Activated CD4-positive, alpha-beta T cell treated with anti-CD3 and anti-CD28 coated beads, Interleukin-2, amount 50 U/mL, for 4 hours (primary cell): ENCODE results near the gene MICALL2.

Source experiments
- DNase-seq, 2 experiments: peaks; one replicate each; pipeline ENCODE4 v3.0.0-alpha.2; 2020

Gene MICALL2

GRCh38 chr7:1411414-1411813 lies 47.9 kb downstream of the MICALL2 start:
- DNase-seq: no peak

- no peak for DNase-seq
Observed at GRCh38 chr7:1410992-1411391, 48.3 kb downstream of the MICALL2 start.

DNA sequence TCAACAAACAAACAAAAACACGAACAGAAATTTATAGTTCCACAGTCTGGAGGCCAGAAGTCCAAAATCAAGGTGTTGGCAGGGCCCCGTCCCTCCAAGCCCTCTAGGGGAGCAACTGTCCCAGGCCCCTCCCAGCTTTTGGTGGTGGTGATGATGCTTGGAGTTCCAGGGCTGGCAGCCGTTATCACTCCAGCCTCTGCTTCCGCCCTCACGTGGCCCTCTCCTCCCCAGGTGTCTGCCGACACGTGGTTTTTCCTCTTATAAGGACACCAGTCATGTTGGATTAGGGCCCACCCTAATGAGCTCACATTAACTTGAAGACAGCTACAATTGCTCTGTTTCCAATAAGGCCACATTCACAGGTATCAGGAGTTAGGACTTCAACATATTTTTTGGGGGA lies 49.7 kb downstream of the MICALL2 start:
- no peak for DNase-seq

DNA sequence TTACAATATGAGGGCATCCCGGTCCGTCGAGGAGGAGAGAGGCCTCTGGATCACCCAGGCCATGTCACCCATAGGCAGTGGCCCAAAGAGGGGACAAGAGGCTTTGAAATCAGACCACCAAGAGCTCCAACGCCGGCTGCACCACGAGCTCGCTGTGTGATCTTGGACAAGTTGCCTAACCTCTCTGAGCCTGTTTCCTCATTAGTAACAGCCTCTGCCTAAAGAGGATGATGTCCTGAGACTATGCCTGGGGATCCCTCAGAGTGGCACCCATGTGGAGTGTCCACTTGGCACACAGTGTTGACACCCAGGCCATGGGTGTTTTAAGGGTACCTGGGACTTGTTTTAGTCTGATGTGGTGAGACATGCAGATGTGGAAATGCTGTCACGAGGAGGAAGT lies 50.8 kb downstream of the MICALL2 start:
- no peak for DNase-seq

DNA sequence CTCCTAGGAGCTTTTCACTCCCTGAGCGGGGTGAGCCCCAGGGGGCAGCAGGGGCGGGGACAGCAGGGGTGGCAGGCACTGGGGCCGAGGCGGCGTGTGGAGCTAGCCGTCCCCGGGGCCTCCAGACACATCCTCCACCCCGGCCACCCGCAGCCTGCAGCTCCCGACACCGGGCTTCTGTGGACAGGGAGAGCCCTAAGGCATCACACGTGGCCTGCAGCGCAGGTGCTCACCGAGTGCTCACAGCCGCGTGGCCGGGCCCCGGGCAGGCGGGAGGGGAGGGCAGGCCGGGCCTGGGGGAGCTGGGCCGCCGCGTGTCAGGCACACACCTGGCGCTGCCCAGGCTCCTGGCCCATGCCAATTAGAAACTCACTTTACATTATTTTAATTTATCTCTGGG lies 51.4 kb downstream of the MICALL2 start:
- no peak for DNase-seq

DNA sequence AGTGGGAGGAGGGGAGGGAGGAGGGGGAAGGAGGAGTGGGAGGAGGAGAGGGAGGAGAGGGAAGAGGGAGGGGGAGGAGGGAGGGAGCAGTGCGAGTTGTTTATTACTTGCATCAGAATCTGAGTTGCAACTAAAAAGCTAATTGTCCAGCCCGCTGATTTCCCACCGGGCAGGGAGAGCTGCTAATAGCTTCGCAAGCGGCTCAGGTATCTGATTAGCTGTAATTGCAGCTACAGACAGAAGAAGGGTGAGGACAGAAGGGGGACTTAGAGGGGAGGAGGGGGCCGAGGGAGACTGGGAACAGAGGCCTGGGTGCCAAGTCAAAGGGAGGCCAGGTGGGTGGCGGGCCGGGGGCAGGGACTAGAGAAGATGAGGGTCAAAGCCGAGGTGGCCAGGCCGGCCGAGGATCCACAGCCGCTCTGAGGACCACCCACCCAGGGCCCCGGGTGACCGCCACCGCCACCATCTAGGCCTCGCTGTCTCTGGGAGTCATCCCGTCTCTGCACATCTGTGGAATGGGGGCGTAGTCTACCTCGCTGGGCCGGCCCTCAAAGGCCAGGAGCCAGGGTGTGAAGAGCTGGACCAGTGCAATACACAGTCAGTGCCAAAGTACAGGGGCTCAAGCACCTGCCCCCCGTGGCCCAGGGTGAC lies 54.2 kb downstream of the MICALL2 start:
- DNase-seq: no peak

GRCh38 chr7:1404460-1404809 lies 54.8 kb downstream of the MICALL2 start:
- DNase-seq: no peak

DNA sequence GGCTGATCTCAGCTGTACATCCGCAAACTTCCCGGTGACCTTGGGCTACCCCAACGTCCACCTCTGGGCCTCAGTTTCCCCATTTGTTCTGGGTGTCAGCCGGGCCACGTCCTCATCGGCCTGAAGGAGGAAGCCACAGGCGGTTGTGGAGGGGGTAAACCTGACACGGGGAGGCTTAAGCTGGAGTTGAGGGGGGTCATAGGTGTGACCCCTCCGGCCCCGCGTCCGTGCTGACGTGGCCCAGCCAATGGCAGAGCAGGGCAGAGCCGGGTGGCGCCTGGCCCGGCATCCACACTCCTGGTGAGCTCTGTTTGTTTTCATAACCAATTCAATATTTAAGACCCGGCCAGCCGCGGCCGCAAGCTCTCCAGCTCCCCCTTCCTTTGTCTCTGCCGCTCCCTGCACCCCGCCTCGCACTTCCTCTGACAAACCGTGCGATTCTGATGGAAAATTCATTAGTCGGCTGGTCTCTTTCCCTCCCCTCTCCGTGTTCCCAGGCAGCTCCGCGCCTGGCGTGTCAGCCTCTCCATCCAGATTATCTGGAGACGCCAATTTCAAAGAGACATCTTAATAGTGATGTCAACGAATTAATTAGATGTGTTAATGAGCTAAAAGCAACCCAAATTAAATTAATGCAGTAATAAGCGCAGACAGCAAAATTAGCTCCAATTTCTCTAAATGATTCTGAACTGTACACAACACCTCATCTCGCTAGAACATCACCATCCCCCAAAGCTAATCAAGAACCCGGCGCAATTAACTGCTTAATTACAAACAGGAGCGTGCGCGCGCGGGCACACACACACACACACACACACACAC lies 55.4 kb downstream of the MICALL2 start:
- DNase-seq: no peak

DNA sequence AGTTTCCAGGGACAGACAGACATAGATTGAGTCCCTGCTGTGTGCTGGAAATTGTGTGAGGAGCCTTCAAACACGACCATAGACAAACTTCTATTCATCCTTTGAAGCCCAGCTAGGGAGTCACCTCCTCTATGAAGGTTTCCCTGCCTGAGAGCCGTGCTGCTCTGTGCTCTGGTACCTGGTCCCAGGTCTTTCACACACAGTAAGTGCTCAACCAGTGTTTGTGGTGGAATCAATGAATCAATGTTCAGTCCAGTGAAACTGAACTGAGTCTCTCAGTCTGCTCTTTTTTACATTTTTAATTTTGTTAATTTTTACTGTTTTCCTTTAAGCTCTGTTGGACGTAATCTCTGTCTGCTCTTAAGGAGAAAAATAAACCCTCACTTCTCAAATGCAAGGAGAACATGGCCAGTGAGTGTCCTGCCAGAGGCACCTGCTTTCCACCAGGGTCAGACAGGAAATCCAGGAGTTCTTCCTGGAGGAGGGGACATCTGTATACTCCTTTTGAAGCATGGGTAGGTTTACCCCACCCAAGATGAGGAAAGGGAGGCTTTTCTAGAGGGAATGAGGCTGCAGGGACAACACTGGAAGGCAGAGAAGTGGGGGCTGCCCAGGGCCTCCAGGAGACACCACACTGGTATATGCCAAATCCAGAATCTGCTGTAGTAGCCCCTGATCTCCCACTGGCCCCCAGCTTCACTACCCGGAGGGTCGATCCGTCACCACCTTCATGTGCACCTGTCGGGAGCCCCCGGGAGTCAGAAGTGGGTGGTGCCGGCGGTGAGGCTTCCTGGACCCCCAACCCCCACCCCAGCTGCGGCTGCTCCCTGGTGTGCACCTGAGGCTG lies 56.3 kb downstream of the MICALL2 start:
- DNase-seq: no peak

GRCh38 chr7:1402110-1402790 lies 57.0 kb downstream of the MICALL2 start:
- DNase-seq: no peak

DNA sequence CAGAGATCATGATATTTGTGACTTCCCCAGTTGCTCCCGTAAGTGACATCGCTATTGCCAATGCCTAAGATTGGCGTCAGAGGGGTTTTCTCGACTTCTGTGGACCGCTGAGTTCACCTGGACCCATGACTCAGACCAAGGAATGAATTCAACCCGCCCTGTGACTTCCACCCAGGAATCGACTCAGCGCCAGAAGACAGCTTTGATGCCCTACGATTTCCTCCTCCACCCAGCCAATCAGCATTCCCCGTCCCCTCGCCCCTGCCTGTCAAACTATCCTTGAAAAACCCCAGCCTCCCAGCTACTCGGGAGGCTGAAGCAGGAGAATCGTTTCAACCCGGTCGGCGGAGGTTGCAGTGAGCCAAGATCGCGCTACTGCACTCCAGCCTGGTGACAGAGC lies 58.3 kb downstream of the MICALL2 start:
- no peak for DNase-seq

GRCh38 chr7:1400371-1400770 lies 58.9 kb downstream of the MICALL2 start:
- no peak for DNase-seq

GRCh38 chr7:1397491-1398327 lies 61.6 kb downstream of the MICALL2 start:
- no peak for DNase-seq

DNA sequence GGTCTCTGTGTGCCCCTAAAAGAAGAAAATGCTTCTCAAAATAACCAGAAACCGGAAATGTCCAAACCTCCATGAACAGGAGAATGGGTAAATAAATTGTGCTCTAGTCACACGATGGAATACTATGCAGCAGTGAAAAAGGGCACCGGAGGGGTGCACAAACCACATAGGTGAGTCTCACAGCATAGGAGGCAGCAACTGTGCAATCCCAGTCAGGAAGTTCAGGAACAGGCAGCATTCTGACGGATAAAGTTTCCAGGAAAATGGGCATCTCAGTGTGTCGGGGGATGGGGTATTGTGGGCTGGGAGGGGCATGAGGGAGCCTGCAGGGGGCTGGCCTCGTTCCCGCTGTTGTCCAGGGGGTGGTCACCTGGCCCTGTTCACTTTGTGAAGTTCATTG lies 63.1 kb downstream of the MICALL2 start:
- DNase-seq: no peak

GRCh38 chr7:1395211-1396070 lies 63.8 kb downstream of the MICALL2 start:
- no peak for DNase-seq

- no peak for DNase-seq
Observed at GRCh38 chr7:1394371-1394770, 64.9 kb downstream of the MICALL2 start.

GRCh38 chr7:1393421-1393820 lies 65.8 kb downstream of the MICALL2 start:
- no peak for DNase-seq

- no peak for DNase-seq
Observed at GRCh38 chr7:1392556-1392955, 66.7 kb downstream of the MICALL2 start.

DNA sequence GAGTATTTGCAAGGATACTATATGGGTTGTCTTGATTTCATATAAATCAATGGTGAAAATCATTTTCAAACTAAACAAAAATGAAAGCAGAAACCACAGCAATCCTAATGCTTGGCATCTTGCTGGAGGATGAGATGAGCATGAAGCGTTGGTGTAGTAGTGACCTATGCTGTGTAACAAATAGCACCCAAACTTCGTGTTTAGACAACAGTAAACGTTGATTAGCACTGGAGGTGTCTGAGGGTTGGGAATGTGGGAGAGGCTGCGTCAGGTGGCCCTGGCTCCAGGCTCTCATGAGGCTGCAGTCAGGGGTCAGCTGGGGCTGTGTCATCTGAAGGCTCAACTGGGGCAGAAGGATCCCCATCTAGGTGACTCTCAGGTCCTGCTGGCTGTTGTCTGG lies 67.8 kb downstream of the MICALL2 start:
- DNase-seq: no peak

- DNase-seq: no peak
Observed at GRCh38 chr7:1388703-1389335, 70.5 kb downstream of the MICALL2 start.
